GM23338 (cell line): ENCODE measurements around the gene SYNE2. TPM values are rescaled to one million over a fixed set of nuclear protein-coding genes. Genes with fewer than 3 reads are reported as not detected.

Experiments used
- ATAC-seq: fragments of 200-7000 bp; cut with Tn5 transposase; 3 replicates; pipeline ENCODE4 v1.9.1; 2020
- DNase-seq: peaks from one replicate; pipeline ENCODE4 v3.0.0-alpha.2; 2015; ENCODE audit warnings: low spot score
- H2AFZ ChIP-seq: fragments of 200-600 bp; sonication (generic); 2 replicates; pipeline ENCODE4 v1.8.0; 2016; ENCODE audit warnings: antibody characterized with exemption, mild to moderate bottlenecking, moderate library complexity
- H3F3A ChIP-seq: fragments of 200-600 bp; sonication (generic); replicated peaks from 2 replicates; pipeline ENCODE4 v1.8.0; 2017; ENCODE audit warnings: antibody characterized with exemption, mixed run types, low read depth
- H3K27ac ChIP-seq: fragments of 200-600 bp; sonication (generic); 2 replicates; pipeline ENCODE4 v1.6.1; 2016; ENCODE audit warnings: low read depth
- H3K27me3 ChIP-seq: fragments of 200-600 bp; sonication (generic); 2 replicates; pipeline ENCODE4 v1.8.0; 2016; ENCODE audit warnings: mild to moderate bottlenecking, mixed run types, moderate library complexity; ENCODE audit not compliant: insufficient read depth
- H3K36me3 ChIP-seq: fragments of 200-600 bp; sonication (generic); 2 replicates; pipeline ENCODE4 v1.8.0; 2016; ENCODE audit warnings: mild to moderate bottlenecking; ENCODE audit not compliant: insufficient read depth
- H3K4me1 ChIP-seq: fragments of 200-600 bp; sonication (generic); 2 replicates; pipeline ENCODE4 v1.8.0; 2016; ENCODE audit warnings: mild to moderate bottlenecking, moderate library complexity; ENCODE audit not compliant: insufficient read depth
- H3K4me2 ChIP-seq: fragments of 200-600 bp; sonication (generic); 2 replicates; pipeline ENCODE4 v1.7.1; 2017; ENCODE audit warnings: mixed run types
- H3K4me3 ChIP-seq: fragments of 200-600 bp; sonication (generic); 2 replicates; pipeline ENCODE4 v1.6.1; 2016; ENCODE audit warnings: mixed run types
- H3K79me2 ChIP-seq: fragments of 200-600 bp; sonication (generic); replicated peaks from 2 replicates; pipeline ENCODE4 v1.8.0; 2017; ENCODE audit warnings: mild to moderate bottlenecking; ENCODE audit not compliant: insufficient read depth
- H3K9me2 ChIP-seq: fragments of 200-600 bp; sonication (generic); 2 replicates; pipeline ENCODE4 v1.8.0; 2017; ENCODE audit not compliant: insufficient read depth
- H4K20me1 ChIP-seq: fragments of 200-600 bp; sonication (generic); replicated peaks from 2 replicates; pipeline ENCODE4 v1.8.0; 2017; ENCODE audit warnings: mild to moderate bottlenecking; ENCODE audit not compliant: insufficient read depth
- H3K27ac Mint-ChIP-seq: 2 replicates; pipeline ENCODE4 v1.8.0; 2020; ENCODE audit warnings: inconsistent platforms, mild to moderate bottlenecking, moderate library complexity, mixed read lengths
- H3K27me3 Mint-ChIP-seq: 3 replicates; pipeline ENCODE4 v1.8.0; 2022; ENCODE audit warnings: low read depth, mild to moderate bottlenecking, moderate library complexity, mixed read lengths, inconsistent platforms; ENCODE audit not compliant: insufficient read depth, poor library complexity
- H3K36me3 Mint-ChIP-seq: 3 replicates; pipeline ENCODE4 v1.8.0; 2021; ENCODE audit warnings: low read depth, mild to moderate bottlenecking, inconsistent platforms, moderate library complexity, mixed read lengths
- H3K4me1 Mint-ChIP-seq: 3 replicates; pipeline ENCODE4 v1.8.0; 2020; ENCODE audit warnings: mild to moderate bottlenecking, inconsistent platforms, mixed read lengths
- H3K4me3 Mint-ChIP-seq: 3 replicates; pipeline ENCODE4 v1.8.0; 2021; ENCODE audit warnings: moderate library complexity, mild to moderate bottlenecking, inconsistent platforms, mixed read lengths
- H3K9me3 Mint-ChIP-seq: 3 replicates; pipeline ENCODE4 v1.8.0; 2020; ENCODE audit warnings: moderate library complexity, mild to moderate bottlenecking, inconsistent platforms, mixed read lengths
- CREB1 ChIP-seq: fragments of 250-450 bp; sonication (Bioruptor Pico); IDR thresholded peaks from 2 replicates; pipeline ENCODE4 v1.5.0; 2020; ENCODE audit warnings: low read depth, mild to moderate bottlenecking, moderate library complexity
- CTCF ChIP-seq, 2 experiments: fragments of 200-600 bp in 1 of 2; sonication (generic) in 1 of 2; conservative IDR thresholded peaks; 2 replicates each; pipeline versions ENCODE4 v1.5.1 to v1.6.1; 2016 to 2017; ENCODE audit warnings: antibody characterized with exemption in 2 of 2, low read depth in 2 of 2, mild to moderate bottlenecking in 2 of 2, moderate library complexity in 1 of 2
- ETS1 ChIP-seq: IDR thresholded peaks from 2 replicates; pipeline ENCODE4 v1.6.1; 2016; ENCODE audit warnings: antibody characterized with exemption
- EZH2phosphoT487 ChIP-seq: fragments of 200-600 bp; sonication (generic); IDR thresholded peaks from one replicate; pipeline ENCODE4 v1.8.1; 2018; ENCODE audit warnings: antibody characterized with exemption; ENCODE audit not compliant: unreplicated experiment
- JUNB ChIP-seq: IDR thresholded peaks from one replicate; pipeline ENCODE4 v1.6.1; 2016; ENCODE audit warnings: antibody characterized with exemption; ENCODE audit not compliant: unreplicated experiment
- NANOG ChIP-seq: IDR thresholded peaks from 2 replicates; pipeline ENCODE4 v1.6.1; 2016; ENCODE audit warnings: antibody characterized with exemption, borderline replicate concordance
- POLR2AphosphoS5 ChIP-seq: IDR thresholded peaks from 2 replicates; pipeline ENCODE4 v1.6.1; 2016; ENCODE audit warnings: antibody characterized with exemption, low read depth
- REST ChIP-seq: IDR thresholded peaks from one replicate; pipeline ENCODE4 v1.6.1; 2018; ENCODE audit warnings: antibody characterized with exemption; ENCODE audit not compliant: unreplicated experiment
- STAT1 ChIP-seq: IDR thresholded peaks from one replicate; pipeline ENCODE4 v1.6.1; 2016; ENCODE audit warnings: antibody characterized with exemption; ENCODE audit not compliant: unreplicated experiment
- ZNF114 ChIP-seq: fragments of 250-450 bp; sonication (Bioruptor Pico); IDR thresholded peaks from 2 replicates; pipeline ENCODE4 v1.5.0; 2020; ENCODE audit warnings: mild to moderate bottlenecking, moderate library complexity
- ZNF331 ChIP-seq: fragments of 250-450 bp; sonication (Bioruptor Pico); IDR thresholded peaks from 2 replicates; pipeline ENCODE4 v1.5.0; 2020; ENCODE audit warnings: low read depth, mild to moderate bottlenecking, moderate library complexity
- ZNF462 ChIP-seq: fragments of 250-450 bp; sonication (Bioruptor Pico); IDR thresholded peaks from 2 replicates; pipeline ENCODE4 v1.5.0; 2020; ENCODE audit warnings: mild to moderate bottlenecking, moderate library complexity
- polyA plus RNA-seq: library from polyadenylated mRNA; unstranded; fragments of >200 nt; fragmentation: Nextera tagmentation; extraction: Ambion mirVana; gene quantifications from 2 replicates; pipeline ENCODE4 v1.2.1, GENCODE V29; 2016
- total RNA-seq: library from RNA; depleted of rRNA; stranded (reverse); fragments of >200 nt; shearing (Covaris generic); gene quantifications from 2 replicates; pipeline ENCODE4 v1.2.3, GENCODE V29; 2014

Gene SYNE2
- total and polyA plus RNA-seq, 2 experiments from 2014 or later, result 34.3 to 86.5 TPM

GRCh38 chr14:64196814-64197411 is 344.1 kb downstream of the SYNE2 start (continued):
- TF ChIP-seq REST, result no peak
- TF ChIP-seq POLR2AphosphoS5, result no peak
- TF ChIP-seq ZNF331 (CRISPR knock-in tag), result no peak
- no peak for TF ChIP-seq EZH2phosphoT487
- TF ChIP-seq CREB1 (CRISPR knock-in tag), result no peak

- no peak for DNase-seq
- no peaks in the 10 kb centered on the region for H3K9me2 ChIP-seq
- H3K27ac Mint-ChIP-seq, result no peak overlapping the region; the same call in 1 of the 2 replicates
- ATAC-seq, result no peak
- no peak overlapping the region for H3K27ac ChIP-seq
- H3K4me2 ChIP-seq, result no peak overlapping the region
- no peaks in the 10 kb centered on the region; the same call in 1 of the 2 replicates for H4K20me1 ChIP-seq
- peaks cover 5% of the 10 kb centered on the region; the same call in 2 of the 3 replicates for H3K36me3 Mint-ChIP-seq
- no peak overlapping the region for H2AFZ ChIP-seq
- no peak overlapping the region; the same call in 2 of the 3 replicates for H3K4me3 Mint-ChIP-seq
- no peaks in the 10 kb centered on the region; the same call in 2 of the 3 replicates for H3K9me3 Mint-ChIP-seq
- H3F3A ChIP-seq, result peaks cover 6% of the 10 kb centered on the region; the same call in 1 of the 2 replicates
- H3K36me3 ChIP-seq, result no peaks in the 10 kb centered on the region
- H3K27me3 ChIP-seq, result no peaks in the 10 kb centered on the region
- peaks cover 10% of the 10 kb centered on the region for H3K27me3 Mint-ChIP-seq
- no peak overlapping the region for H3K4me3 ChIP-seq
- H3K4me1 ChIP-seq, result peaks cover 54% of the 10 kb centered on the region
- H3K4me1 Mint-ChIP-seq, result peaks cover 79% of the 10 kb centered on the region
- peaks cover 45% of the 10 kb centered on the region for H3K79me2 ChIP-seq
- TF ChIP-seq POLR2AphosphoS5 (no peak), CTCF (conservative IDR thresholded peaks at IDR 0.05; ENCODE audit: low read depth in 2 of 2) (no peak), JUNB (no peak), ZNF331 (CRISPR knock-in tag) (no peak), NANOG (no peak), ETS1 (no peak), ZNF462 (CRISPR knock-in tag) (no peak), EZH2phosphoT487 (no peak), STAT1 (no peak), ZNF114 (CRISPR knock-in tag) (no peak)
Measured at GRCh38 chr14:64197996-64198395, 345.2 kb downstream of the SYNE2 start.
